ENCODE measurements around the gene INVS.

- no peak for TF ChIP-seq EZH2 (IDR thresholded peaks at IDR 0.05; ENCODE audit: insufficient read depth, poor library complexity, severe bottlenecking)
- no peak for TF ChIP-seq EZH2phosphoT487 (IDR thresholded peaks at IDR 0.05; ENCODE audit: insufficient read depth, low read depth)
These were observed 41.4 kb upstream of the INVS start for GRCh38 chr9:100057624-100058023.

Data from GM23248 (cell line).